GM18502 (cell line): ENCODE measurements around the gene PCDH7.

Experiments used
- ATAC-seq: cut with Tn5 transposase; IDR thresholded peaks from one replicate; pipeline ENCODE4 v1.9.1; 2021; ENCODE audit warnings: mild to moderate bottlenecking; ENCODE audit not compliant: unreplicated experiment, poor library complexity

The PCDH7 gene

GRCh38 chr4:30776451-30776850, 56.3 kb downstream of the PCDH7 start:
- no peak for ATAC-seq

GRCh38 chr4:30776921-30777415, 56.8 kb downstream of the PCDH7 start:
- ATAC-seq, result no peak
